GM18498 (cell line): Measurements from ENCODE around the gene ALK.

Experiments used
- ATAC-seq: cut with Tn5 transposase; IDR thresholded peaks from one replicate; pipeline ENCODE4 v1.9.1; 2021; ENCODE audit warnings: mild to moderate bottlenecking, moderate library complexity; ENCODE audit not compliant: unreplicated experiment

The ALK gene

GRCh38 chr2:29615183-29615582 lies 306.2 kb downstream of the ALK start:
- no peak for ATAC-seq

DNA sequence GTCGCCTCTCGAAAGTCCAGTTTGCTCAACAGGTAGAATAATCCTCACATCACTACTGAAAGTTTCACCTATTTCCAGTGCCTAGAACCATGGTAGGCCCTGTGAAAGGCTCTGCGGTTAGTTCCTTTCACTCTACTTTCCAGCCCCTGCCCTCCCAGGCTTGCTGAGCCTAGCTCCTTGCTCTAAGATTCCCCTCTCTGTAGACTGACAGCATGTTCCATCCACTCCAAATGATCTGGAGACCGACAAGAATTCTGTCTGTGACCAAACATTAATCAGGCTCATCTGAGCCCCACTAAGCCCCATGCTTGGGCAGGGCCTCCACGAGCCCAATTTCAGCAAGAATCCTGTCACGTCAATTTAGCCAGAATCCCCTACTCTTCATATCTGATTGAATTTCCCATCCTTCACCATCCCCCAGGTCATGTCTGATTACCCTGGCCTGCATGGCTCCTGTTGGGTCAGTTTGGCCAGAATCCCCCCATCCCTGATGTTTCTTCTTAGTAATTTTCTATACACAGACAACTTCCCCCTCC lies 307.0 kb downstream of the ALK start:
- no peak for ATAC-seq

DNA sequence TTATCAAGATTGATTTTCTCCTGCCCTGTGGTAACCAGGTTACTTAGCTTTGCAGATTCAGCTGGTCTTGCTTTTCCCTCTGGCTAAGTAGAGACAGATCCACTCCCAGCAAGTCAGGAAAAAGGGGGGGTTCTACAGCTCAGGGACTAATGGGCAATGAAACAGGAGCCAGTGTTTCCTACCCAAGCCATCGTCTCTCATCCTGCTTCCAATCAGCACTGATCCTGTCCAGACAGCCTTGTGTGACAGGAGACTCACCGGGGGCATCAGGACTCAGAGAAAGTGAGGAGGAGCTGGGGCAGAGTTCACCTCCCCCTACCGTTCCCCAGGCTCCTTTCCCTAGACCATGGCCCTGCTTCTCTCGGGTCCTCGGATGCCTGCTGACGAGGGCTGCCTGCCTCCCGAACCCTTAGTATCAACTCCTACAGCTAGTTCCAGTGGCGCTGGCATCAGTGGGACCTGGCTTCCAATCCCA lies 307.6 kb downstream of the ALK start:
- ATAC-seq = no peak

DNA sequence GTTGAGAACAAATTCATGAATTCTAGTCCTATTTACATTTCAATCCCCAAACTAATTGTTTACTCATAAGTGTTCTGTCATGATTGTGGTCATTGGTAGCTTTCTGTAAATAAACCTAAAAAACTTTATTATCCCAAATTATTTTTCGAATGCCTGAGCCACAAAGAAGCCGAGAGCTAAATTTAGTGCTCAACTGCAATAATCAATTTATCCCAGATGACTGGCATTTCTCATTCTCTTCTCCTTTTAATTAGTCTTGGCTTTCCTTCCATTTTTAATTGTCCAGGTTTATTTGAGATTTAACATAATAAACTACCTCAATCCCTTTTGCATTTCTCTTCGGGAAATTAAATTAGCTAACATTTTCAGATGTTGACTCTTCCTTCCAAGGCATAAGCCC lies 308.3 kb downstream of the ALK start:
- no peak for ATAC-seq

DNA sequence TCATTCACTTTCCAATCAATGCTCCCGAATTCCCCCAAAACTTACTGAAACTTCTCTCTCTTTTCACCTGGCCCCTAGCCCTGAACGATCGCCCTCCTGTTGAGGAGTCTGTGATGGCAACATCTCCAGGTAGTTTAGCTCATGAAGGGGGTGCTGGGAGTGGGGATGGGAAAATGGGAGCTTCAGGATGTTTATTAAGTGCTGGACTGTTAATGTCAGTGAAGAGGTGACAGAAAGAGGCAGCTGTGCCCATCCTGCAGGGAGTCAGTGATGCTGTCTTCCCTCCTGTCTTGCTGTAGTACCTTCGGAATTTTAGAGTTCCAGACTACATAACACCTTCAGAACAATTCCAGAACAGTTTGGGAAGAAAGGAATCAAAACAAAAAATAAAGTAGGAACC lies 308.8 kb downstream of the ALK start:
- ATAC-seq = no peak

DNA sequence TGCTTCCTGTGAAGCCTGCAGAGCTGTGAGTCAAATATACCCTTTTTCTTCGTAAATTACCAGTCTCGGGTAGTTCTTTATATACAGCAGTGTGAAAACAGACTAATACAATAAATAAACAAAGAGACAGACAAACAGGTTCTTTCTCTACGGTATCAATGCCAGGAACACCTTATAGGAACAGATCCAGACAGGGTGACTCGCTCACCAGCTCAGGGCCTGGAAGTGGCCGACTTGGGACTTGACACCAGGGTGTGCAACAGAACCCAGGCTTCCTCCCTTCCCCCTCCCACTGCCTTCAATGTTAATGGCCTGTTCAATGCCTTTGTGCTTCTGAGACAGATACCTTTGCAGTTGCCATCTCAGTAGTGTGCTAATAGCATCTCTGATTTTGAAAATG lies 309.5 kb downstream of the ALK start:
- ATAC-seq = no peak

DNA sequence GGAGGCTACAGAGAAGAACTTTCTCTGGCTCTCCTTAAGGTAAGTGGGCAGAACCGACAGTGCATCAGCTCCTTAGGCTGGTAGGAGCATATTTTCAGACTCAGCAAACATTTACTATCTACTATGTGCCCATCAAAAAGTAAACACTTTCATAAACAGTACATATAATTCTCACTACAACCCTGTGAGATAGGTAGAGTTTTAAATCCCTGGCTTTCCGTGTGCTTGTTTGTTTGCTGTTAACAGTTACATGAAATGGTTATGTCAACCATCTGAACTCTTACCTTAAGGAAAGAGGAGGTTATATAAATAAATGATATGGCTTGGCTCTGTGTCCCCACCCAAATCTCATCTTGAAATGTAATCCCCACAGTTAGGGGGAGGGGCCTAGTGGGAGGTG lies 310.1 kb downstream of the ALK start:
- no peak for ATAC-seq

DNA sequence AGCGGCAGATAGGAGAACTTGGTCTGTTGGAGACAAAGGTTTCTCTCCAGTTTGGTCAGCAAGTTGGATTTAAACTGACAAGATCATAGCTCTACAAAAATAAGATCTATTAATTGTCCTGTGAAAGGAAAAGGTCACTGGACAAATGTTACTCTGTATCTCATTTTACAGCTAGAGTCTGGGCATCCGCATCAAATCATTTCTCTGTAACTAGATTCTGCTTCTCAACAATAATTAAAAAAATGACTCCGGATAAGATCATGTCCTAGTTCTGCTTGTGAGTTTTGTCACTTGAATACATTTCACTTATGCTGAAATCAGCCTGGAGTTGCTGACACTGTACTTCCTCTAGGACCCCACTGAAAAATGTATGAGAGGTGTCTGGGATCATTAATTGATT lies 310.8 kb downstream of the ALK start:
- ATAC-seq = no peak

- ATAC-seq = no peak
These were observed 314.4 kb downstream of the ALK start for GRCh38 chr2:29607038-29607420.

DNA sequence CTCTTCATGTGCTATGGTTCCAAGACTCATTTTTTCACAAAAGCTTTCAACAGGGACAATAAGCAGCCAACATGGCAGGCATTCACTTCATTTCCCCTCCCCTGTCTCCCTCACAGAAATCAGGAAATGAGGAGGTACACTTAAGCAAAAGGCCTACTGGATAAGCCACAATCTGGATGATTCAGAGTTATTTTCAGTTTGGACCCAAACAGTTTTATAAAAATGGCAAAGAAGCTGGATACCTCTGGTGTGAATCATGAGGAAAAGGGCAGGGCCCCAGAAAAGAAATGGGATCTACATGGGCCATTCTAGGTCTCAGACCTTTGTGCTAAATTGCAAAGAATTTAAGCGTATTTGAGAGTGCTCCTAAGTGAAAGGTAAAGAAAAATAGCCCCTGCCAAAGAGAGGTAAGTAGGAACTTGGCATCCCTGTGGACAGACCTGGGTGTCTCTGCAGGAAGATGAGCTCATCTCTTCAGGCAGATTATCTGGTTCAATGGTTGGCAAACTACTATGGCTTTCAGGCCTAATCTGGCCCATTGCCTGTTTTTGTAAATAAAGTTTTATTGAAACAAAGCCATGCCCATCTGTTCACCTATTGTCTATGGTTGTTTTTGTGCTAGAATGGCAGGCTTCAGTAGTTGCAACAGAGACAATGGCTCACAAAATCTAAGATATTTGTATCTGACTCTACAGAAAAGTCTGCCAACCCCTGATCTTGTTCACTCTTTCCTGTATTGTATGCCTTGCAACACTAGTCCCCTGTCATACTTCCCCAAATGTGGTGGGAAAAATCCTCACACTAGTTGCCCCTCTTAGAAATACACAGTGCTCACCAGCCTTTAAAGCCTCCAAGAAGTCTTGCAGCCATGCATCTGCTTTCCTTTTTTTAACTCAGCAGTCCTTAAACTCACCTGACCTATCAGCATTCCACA lies 315.0 kb downstream of the ALK start:
- ATAC-seq = no peak

DNA sequence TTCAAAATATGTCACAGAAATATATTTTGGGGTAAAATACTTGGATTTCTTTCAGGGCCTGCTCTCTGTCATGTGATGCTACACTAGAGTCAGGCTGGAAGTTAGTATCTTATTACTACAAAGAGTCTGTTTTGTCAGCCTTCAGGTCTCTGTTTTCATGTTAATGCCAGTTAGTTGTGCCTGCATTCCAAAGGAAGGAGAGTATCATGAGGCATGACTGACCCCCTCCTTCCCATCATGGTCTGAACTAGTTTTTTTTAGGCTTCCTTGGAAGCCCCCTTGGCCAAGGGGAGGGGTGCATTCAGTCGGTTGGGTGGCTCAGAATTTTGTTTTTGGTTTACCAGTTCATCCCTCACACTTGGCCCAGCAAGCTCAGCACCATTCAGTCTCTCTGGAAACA lies 318.0 kb downstream of the ALK start:
- no peak for ATAC-seq

DNA sequence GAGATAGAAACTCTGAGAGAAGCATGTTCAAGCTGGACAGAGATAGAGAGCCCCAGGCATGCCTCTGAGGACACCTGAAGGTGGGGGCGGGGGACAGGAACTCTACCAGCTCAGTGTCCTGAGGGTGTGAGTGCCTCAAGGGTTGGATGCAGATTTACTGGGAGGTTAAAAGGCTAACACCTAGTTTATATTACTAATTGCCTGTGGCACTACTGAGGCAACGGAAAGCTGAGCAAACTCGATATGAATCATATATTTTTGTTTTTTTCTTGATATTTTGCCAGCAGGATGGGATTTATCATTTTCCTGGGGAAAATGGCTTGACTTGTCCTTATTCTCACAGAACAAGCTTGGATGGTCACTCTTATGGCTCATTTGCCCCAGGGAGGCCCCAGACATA lies 319.5 kb downstream of the ALK start:
- no peak for ATAC-seq

- ATAC-seq = no peak
These were observed 320.1 kb downstream of the ALK start for GRCh38 chr2:29601321-29601720.

DNA sequence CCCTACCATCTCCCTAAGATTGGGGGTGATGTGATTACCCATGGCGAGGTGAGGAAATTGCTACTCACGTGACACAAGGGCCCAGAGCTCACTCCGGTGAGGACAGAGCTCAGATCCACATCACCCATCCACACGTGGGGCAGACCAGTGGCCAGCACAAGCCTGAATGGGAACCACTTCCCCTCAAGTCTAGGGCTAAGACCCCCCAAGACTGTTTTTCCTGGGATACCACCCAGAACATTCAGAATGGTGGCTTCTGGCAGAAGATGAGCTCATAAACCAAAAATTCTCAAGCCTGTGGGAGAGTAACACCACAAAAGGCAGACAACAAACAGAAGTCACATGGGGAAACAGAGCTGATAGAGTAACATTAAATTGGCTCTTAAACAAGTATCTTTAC lies 321.4 kb downstream of the ALK start:
- ATAC-seq = no peak

GRCh38 chr2:29598978-29599377 lies 322.4 kb downstream of the ALK start:
- no peak for ATAC-seq

DNA sequence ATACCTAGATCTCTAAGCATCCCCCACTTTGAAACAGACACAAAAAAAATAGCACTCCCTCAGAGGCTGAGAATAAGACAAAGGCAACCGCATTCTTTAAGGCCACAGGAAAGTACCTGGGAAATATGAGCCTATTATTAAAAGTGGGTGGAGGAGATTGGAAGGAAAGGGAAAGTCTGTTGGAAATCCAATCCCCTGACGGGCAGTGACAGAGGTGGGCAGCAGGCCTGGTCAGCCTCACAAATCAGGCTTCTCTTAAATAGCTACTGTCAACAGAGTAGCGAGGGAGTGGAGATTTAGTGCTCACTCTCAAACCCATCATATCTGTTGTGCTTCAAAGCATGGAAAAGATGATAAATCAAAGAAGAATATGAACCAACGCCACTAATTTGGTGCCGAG lies 324.4 kb downstream of the ALK start:
- ATAC-seq = no peak

GRCh38 chr2:29596584-29596983 lies 324.8 kb downstream of the ALK start:
- no peak for ATAC-seq

- ATAC-seq = no peak
These were observed 329.8 kb downstream of the ALK start for GRCh38 chr2:29591600-29591999.

GRCh38 chr2:29590211-29590610 lies 331.2 kb downstream of the ALK start:
- ATAC-seq = no peak

DNA sequence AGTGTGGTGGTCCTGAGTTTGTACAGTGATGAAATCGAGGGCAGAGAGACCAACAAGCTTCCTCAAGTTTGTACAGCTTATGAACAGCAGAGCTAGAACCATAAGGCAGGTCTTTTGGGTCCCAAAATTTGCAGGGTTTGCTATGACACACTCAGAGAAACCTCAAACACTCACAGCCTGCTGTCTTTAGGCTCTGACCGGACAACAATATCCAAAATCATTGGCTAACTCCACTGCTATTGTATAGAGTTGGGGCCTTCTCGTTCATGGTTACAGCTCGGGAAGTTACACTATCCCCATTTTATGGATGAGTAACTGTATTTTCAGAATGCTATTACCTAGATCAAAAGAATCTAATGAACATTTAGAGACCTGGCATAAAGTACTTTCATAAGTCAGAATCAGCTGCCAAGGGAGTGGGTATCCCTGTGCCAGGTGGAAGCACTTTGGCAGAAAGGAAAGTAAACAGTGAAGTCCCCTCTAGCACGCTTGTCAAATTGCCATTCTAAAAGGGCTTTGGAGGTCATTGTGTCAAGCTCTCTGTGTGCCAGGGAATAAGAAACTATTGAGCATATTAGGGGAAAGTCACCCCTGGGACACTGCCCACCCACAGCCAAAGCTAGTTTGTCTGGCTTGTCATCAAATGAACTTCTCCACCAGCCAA lies 331.8 kb downstream of the ALK start:
- ATAC-seq = no peak

GRCh38 chr2:29587402-29588190 lies 333.8 kb downstream of the ALK start:
- ATAC-seq = no peak
